Measurements from ENCODE around the gene BCAN. TPM values are rescaled to one million over a fixed set of nuclear protein-coding genes. Genes with fewer than 3 reads are reported as not detected.
A peak's percentile ranks its signal among the peaks of the same experiment; 100 is the strongest.

The BCAN gene
- total RNA-seq, 2 experiments from 2014 or later = not detected

DNA sequence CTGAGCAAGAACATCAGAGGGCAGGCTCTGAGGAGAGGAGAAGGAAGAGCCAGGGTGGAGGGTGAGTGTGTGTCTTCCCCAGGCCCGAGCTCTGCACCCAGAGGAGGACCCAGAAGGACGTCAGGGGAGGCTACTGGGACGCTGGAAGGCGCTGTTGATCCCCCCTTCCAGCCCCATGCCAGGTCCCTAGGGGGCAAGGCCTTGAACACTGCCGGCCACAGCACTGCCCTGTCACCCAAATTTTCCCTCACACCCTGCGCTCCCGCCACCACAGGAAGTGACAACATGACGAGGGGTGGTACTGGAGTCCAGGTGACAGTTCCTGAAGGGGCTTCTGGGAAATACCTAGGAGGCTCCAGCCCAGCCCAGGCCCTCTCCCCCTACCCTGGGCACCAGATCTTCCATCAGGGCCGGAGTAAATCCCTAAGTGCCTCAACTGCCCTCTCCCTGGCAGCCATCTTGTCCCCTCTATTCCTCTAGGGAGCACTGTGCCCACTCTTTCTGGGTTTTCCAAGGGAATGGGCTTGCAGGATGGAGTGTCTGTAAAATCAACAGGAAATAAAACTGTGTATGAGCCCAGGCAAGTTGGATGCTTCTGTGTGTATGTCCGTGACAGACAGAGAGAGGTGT lies 17.1 kb downstream of the BCAN start:
- Mint-ChIP-seq H3K27ac (peak overlapping the region; percentile 21), H3K4me3 (peak overlapping the region; percentile 75), H3K9me3 (no peaks in the 10 kb centered on the region), H3K27me3 (peaks cover 38% of the 10 kb centered on the region), H3K4me1 (ENCODE audit: low read depth) (peaks cover 45% of the 10 kb centered on the region), H3K36me3 (ENCODE audit: low read depth) (no peaks in the 10 kb centered on the region)
- intact Hi-C loops (cut with micrococcal nuclease) = loop anchor here (5.0 kb wide), 1 partner anchor 37 kb away; no protein-coding TSS in a partner anchor
- CTCF ChIA-PET = interaction anchor here (0.6 to 8.6 kb wide), 30 partner anchors 9 to 290 kb away, joined by 3 to 273 read pairs (median 5); partner anchors contain the start of genes BCAN, CRABP2, HAPLN2 and ISG20L2
- DNase-seq (no peak), ATAC-seq (no peak)
- POLR2A ChIA-PET = interaction anchor here (0.9 to 2.3 kb wide), 3 partner anchors 13 to 58 kb away, joined by 3 to 12 read pairs (median 4); no protein-coding TSS in a partner anchor
- TF ChIP-seq, protein P1, sequence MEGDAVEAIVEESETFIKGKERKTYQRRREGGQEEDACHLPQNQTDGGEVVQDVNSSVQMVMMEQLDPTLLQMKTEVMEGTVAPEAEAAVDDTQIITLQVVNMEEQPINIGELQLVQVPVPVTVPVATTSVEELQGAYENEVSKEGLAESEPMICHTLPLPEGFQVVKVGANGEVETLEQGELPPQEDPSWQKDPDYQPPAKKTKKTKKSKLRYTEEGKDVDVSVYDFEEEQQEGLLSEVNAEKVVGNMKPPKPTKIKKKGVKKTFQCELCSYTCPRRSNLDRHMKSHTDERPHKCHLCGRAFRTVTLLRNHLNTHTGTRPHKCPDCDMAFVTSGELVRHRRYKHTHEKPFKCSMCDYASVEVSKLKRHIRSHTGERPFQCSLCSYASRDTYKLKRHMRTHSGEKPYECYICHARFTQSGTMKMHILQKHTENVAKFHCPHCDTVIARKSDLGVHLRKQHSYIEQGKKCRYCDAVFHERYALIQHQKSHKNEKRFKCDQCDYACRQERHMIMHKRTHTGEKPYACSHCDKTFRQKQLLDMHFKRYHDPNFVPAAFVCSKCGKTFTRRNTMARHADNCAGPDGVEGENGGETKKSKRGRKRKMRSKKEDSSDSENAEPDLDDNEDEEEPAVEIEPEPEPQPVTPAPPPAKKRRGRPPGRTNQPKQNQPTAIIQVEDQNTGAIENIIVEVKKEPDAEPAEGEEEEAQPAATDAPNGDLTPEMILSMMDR (IDR thresholded peaks at IDR 0.05) = no peak

DNA sequence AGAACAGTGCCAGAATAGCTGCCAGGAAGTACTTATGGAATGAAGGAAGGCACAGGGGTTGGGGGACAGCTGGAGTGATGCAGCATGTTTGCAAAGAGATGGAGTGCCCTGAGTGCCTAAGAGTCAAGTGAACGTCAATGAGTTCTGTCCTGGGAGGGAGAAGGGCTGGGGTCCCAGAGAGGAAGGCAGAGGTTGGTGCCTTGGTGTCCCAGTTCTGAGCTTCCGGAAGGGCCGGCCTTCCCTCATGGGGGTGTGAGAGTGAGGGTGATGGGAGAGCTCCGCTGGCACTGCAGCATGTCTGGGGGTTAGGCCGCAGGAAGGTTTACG lies 17.7 kb downstream of the BCAN start:
- H3K4me1 Mint-ChIP-seq (ENCODE audit: low read depth) = peaks cover 45% of the 10 kb centered on the region
- intact Hi-C loops (cut with micrococcal nuclease) = loop anchor here (5.0 kb wide), 1 partner anchor 37 kb away; no protein-coding TSS in a partner anchor
- CTCF ChIA-PET = interaction anchor here (0.6 to 8.6 kb wide), 28 partner anchors 9 to 290 kb away, joined by 3 to 273 read pairs (median 4); partner anchors contain the start of genes BCAN, CRABP2, HAPLN2 and ISG20L2
- POLR2A ChIA-PET = interaction anchor here (0.6 to 2.3 kb wide), 3 partner anchors 14 to 48 kb away, joined by 3 to 12 read pairs (median 3); no protein-coding TSS in a partner anchor
- no peak for DNase-seq
- peak overlapping the region; percentile 21 for H3K27ac Mint-ChIP-seq
- H3K27me3 Mint-ChIP-seq = peaks cover 33% of the 10 kb centered on the region
- no peaks in the 10 kb centered on the region for H3K9me3 Mint-ChIP-seq
- peak overlapping the region; percentile 75 for H3K4me3 Mint-ChIP-seq
- H3K36me3 Mint-ChIP-seq (ENCODE audit: low read depth) = no peaks in the 10 kb centered on the region
- no peak for ATAC-seq
- TF ChIP-seq, protein P1 (IDR thresholded peaks at IDR 0.05) = no peak

DNA sequence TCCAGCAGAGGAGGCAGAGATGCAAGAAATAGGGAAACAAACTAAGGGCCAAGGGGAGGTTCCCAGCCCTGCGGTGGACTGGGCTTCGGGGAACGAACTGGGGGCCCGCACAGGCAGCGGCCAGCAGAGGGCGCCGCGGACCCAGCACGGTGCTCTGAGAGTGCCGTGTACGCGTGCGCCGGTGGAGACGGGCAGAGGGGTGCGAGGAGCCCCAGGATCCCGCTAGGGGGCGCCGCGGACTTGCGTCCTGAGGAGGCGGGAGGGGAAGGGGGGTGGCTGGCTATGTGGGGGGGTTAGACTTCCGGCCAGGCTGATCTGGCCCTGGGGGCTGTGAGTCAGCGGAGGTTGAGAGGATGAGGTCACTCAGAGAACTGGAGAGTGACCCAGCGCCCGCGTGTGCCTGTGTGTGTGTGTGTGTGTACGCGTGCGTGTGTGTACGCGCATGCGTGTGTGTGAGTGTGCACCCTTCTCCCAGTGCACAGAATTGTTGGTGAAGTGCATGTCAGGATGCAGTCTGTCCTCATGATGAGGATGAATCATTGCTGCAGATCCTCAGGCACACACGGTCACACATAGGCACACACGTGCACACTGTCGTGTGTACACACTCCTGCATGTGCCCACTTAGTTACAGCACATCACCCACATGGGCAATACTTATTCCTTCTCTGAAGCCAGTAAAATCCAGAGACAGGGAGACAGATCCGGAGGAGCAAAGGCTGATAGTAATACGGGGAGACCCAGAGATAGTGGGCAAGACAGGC lies 18.3 kb downstream of the BCAN start:
- intact Hi-C loops (cut with micrococcal nuclease) = loop anchor here (5.0 kb wide), 1 partner anchor 38 kb away; no protein-coding TSS in a partner anchor

DNA sequence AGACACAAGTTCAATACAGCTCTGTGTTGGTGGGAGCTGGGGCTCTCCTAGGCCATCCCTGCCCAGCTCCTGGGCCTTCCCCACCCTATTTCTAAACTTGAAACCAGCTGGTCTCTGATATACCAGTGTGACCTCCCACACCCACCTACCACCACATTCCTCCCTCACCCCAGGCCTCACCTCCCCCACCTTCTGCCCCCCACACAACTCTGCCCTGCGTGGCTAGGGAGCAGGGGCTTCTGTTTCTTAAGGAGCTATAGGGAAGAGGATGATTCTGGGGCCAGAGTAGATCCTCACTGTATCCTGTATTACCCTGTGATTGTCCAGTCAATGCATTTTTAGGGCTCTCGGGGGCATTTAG lies 18.8 kb downstream of the BCAN start:
- CTCF ChIA-PET = interaction anchor here (0.6 to 8.6 kb wide), 23 partner anchors 11 to 301 kb away, joined by 3 to 273 read pairs (median 4); partner anchors contain the start of genes BCAN, CRABP2, ISG20L2 and METTL25B
- H3K9me3 Mint-ChIP-seq = no peaks in the 10 kb centered on the region
- peaks cover 23% of the 10 kb centered on the region for H3K27me3 Mint-ChIP-seq
- H3K36me3 Mint-ChIP-seq (ENCODE audit: low read depth) = no peaks in the 10 kb centered on the region
- peak overlapping the region; percentile 75 for H3K4me3 Mint-ChIP-seq
- TF ChIP-seq, protein P1 (IDR thresholded peaks at IDR 0.05) = no peak
- peak overlapping the region; percentile 89 for H3K27ac Mint-ChIP-seq
- intact Hi-C loops (cut with micrococcal nuclease) = no loop called here
- DNase-seq (no peak), ATAC-seq (peak; percentile 6)
- peaks cover 45% of the 10 kb centered on the region for H3K4me1 Mint-ChIP-seq (ENCODE audit: low read depth)
- POLR2A ChIA-PET = interaction anchor here (0.6 to 2.3 kb wide), 3 partner anchors 12 to 41 kb away, joined by 3 to 12 read pairs (median 3); no protein-coding TSS in a partner anchor

More for the DNA sequence above, 18.3 kb downstream of the BCAN start:
- peak overlapping the region; percentile 75 for H3K4me3 Mint-ChIP-seq
- no peaks in the 10 kb centered on the region for H3K36me3 Mint-ChIP-seq (ENCODE audit: low read depth)
- ATAC-seq (peak; percentile 88), DNase-seq (peak; percentile 97)
- H3K27ac Mint-ChIP-seq = peak overlapping the region; percentile 89
- TF ChIP-seq, protein P1 (IDR thresholded peaks at IDR 0.05) = peak; percentile 98
- H3K4me1 Mint-ChIP-seq (ENCODE audit: low read depth) = peaks cover 45% of the 10 kb centered on the region
- POLR2A ChIA-PET = interaction anchor here (0.6 to 2.3 kb wide), 3 partner anchors 15 to 47 kb away, joined by 3 to 12 read pairs (median 3); no protein-coding TSS in a partner anchor
- peaks cover 27% of the 10 kb centered on the region for H3K27me3 Mint-ChIP-seq
- CTCF ChIA-PET = interaction anchor here (0.6 to 8.6 kb wide), 37 partner anchors 11 to 302 kb away, joined by 3 to 273 read pairs (median 4); partner anchors contain the start of genes BCAN, CRABP2, HAPLN2 and ISG20L2
- no peaks in the 10 kb centered on the region for H3K9me3 Mint-ChIP-seq

All from activated CD8-positive, alpha-beta T cell treated with anti-CD3 and anti-CD28 coated beads for 36 hours (primary cell).